Nephron (organoid): ENCODE results near the gene MRPL48.

Source experiments
- H3K27ac Mint-ChIP-seq, 3 experiments: 2 replicates each; pipeline ENCODE4 v1.8.0; 2020; ENCODE audit warnings: mixed read lengths in 3 of 3, mild to moderate bottlenecking in 2 of 3, moderate library complexity in 1 of 3
- H3K27me3 Mint-ChIP-seq: 2 replicates; pipeline ENCODE4 v1.8.0; 2021; ENCODE audit warnings: low read depth, mild to moderate bottlenecking, moderate library complexity, mixed read lengths
- H3K36me3 Mint-ChIP-seq: 2 replicates; pipeline ENCODE4 v1.8.0; 2020; ENCODE audit warnings: low read depth, mixed read lengths
- H3K4me1 Mint-ChIP-seq: 2 replicates; pipeline ENCODE4 v1.8.0; 2020; ENCODE audit warnings: mixed read lengths
- H3K4me3 Mint-ChIP-seq, 3 experiments: 2 replicates each; pipeline ENCODE4 v1.8.0; 2020; ENCODE audit warnings: mild to moderate bottlenecking in 3 of 3, mixed read lengths in 3 of 3, moderate library complexity in 2 of 3
- H3K9me3 Mint-ChIP-seq: 2 replicates; pipeline ENCODE4 v1.8.0; 2020; ENCODE audit warnings: mixed read lengths
- CTCF ChIP-seq, 3 experiments: fragments of 200-600 bp; sonication (generic); IDR thresholded peaks; one replicate each; pipeline ENCODE4 v1.5.0; 2021; ENCODE audit warnings: antibody characterized with exemption in 3 of 3; ENCODE audit not compliant: unreplicated experiment in 3 of 3

The MRPL48 gene

GRCh38 chr11:73869332-73869949, 81.8 kb downstream of the MRPL48 start:
- peaks cover 40% of the 10 kb centered on the region for H3K36me3 Mint-ChIP-seq
- TF ChIP-seq CTCF (IDR thresholded peaks at IDR 0.05; ENCODE audit: unreplicated experiment in 3 of 3): no peak
- no peaks in the 10 kb centered on the region for H3K27me3 Mint-ChIP-seq
- H3K4me3 Mint-ChIP-seq: no peak overlapping the region
- no peaks in the 10 kb centered on the region for H3K9me3 Mint-ChIP-seq
- H3K27ac Mint-ChIP-seq: peak overlapping the region; percentile 83 to 88 (median 85)
- peaks cover 23% of the 10 kb centered on the region for H3K4me1 Mint-ChIP-seq

- Mint-ChIP-seq H3K27me3 (no peaks in the 10 kb centered on the region), H3K9me3 (no peaks in the 10 kb centered on the region), H3K4me1 (peaks cover 32% of the 10 kb centered on the region), H3K27ac (peak overlapping the region; percentile 4 to 80 (median 40)), H3K4me3 (no peak overlapping the region), H3K36me3 (peaks cover 35% of the 10 kb centered on the region)
- TF ChIP-seq CTCF (IDR thresholded peaks at IDR 0.05; ENCODE audit: unreplicated experiment in 3 of 3): no peak
Measured at GRCh38 chr11:73870261-73870660, 82.6 kb downstream of the MRPL48 start.

- peak overlapping the region; percentile 35 to 97 (median 77) for H3K4me3 Mint-ChIP-seq
- no peaks in the 10 kb centered on the region for H3K9me3 Mint-ChIP-seq
- TF ChIP-seq CTCF (IDR thresholded peaks at IDR 0.05; ENCODE audit: unreplicated experiment in 3 of 3): no peak
- peak overlapping the region; percentile 65 to 90 (median 86) for H3K27ac Mint-ChIP-seq
- H3K36me3 Mint-ChIP-seq: peaks cover 30% of the 10 kb centered on the region
- peaks cover 39% of the 10 kb centered on the region for H3K4me1 Mint-ChIP-seq
- no peaks in the 10 kb centered on the region for H3K27me3 Mint-ChIP-seq
Measured at GRCh38 chr11:73872749-73873357, 85.2 kb downstream of the MRPL48 start.

- peaks cover 25% of the 10 kb centered on the region for H3K36me3 Mint-ChIP-seq
- TF ChIP-seq CTCF (IDR thresholded peaks at IDR 0.05; ENCODE audit: unreplicated experiment in 3 of 3): no peak
- no peaks in the 10 kb centered on the region for H3K27me3 Mint-ChIP-seq
- H3K4me3 Mint-ChIP-seq: peak overlapping the region; percentile 96 to 99 (median 97)
- peak overlapping the region; percentile 94 to 100 (median 99) for H3K27ac Mint-ChIP-seq
- H3K9me3 Mint-ChIP-seq: no peaks in the 10 kb centered on the region
- peaks cover 32% of the 10 kb centered on the region for H3K4me1 Mint-ChIP-seq
Measured at GRCh38 chr11:73875380-73875779, 87.7 kb downstream of the MRPL48 start.

GRCh38 chr11:73875840-73876239, 88.2 kb downstream of the MRPL48 start:
- H3K36me3 Mint-ChIP-seq: peaks cover 25% of the 10 kb centered on the region

More at GRCh38 chr11:73875840-73876239, 88.2 kb downstream of the MRPL48 start:
- Mint-ChIP-seq H3K9me3 (no peaks in the 10 kb centered on the region), H3K27ac (peak overlapping the region; percentile 94 to 100 (median 99)), H3K4me3 (peak overlapping the region; percentile 96 to 99 (median 97)), H3K4me1 (peaks cover 32% of the 10 kb centered on the region), H3K27me3 (no peaks in the 10 kb centered on the region)
- no peak for TF ChIP-seq CTCF (IDR thresholded peaks at IDR 0.05; ENCODE audit: unreplicated experiment in 3 of 3)
